Testis (tissue), 2 donors: Measurements from ENCODE around the gene ATP13A2.

Experiments
- POLR2A ChIP-seq: fragments of 450-650 bp; IDR thresholded peaks from one replicate; pipeline ENCODE4 v1.6.1; 2017; ENCODE audit warnings: antibody characterized with exemption, mild to moderate bottlenecking, moderate library complexity
- TF ChIP-seq, protein P1 (sequence below), 3 experiments: fragments of 450-650 bp in 2 of 3; fragments of 200-600 bp in 1 of 3; sonication (generic) in 1 of 3; IDR thresholded peaks; one replicate each; pipeline ENCODE4 v1.5.1; 2016 to 2019; ENCODE audit warnings: antibody characterized with exemption in 3 of 3, mild to moderate bottlenecking in 2 of 3, moderate library complexity in 1 of 3

DNA sequence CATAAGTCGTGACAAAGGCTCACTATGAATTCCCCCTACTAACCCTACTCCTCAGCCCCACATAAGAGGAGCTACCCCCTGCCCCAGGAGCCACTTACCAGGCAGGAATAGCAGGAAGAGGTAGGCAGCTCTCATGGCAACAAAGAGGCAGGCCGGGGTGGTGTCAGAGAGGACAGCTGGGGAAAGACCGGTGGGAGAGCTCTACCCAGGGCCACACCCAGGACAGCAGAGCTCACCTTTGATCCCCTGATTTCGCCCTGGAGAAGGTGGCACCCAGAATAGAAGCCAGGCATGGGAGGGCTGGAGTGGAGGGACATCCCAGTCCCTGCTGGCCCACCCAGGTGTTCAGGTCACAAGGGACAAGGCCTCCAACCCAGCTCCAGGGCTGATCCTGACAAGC lies 33.6 kb downstream of the ATP13A2 start:
- TF ChIP-seq, protein P1, sequence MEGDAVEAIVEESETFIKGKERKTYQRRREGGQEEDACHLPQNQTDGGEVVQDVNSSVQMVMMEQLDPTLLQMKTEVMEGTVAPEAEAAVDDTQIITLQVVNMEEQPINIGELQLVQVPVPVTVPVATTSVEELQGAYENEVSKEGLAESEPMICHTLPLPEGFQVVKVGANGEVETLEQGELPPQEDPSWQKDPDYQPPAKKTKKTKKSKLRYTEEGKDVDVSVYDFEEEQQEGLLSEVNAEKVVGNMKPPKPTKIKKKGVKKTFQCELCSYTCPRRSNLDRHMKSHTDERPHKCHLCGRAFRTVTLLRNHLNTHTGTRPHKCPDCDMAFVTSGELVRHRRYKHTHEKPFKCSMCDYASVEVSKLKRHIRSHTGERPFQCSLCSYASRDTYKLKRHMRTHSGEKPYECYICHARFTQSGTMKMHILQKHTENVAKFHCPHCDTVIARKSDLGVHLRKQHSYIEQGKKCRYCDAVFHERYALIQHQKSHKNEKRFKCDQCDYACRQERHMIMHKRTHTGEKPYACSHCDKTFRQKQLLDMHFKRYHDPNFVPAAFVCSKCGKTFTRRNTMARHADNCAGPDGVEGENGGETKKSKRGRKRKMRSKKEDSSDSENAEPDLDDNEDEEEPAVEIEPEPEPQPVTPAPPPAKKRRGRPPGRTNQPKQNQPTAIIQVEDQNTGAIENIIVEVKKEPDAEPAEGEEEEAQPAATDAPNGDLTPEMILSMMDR (IDR thresholded peaks at IDR 0.05), result no peak
- TF ChIP-seq POLR2A, result no peak
